H1 (cell line): Measurements from ENCODE around the gene VPS13A. TPM values are rescaled to one million over a fixed set of nuclear protein-coding genes. Genes with fewer than 3 reads are reported as not detected.

Experiments used
- CTCF ChIA-PET: fragments of 300-600 bp; sonication (Branson Sonifier 250); formaldehyde crosslinking; loops from one replicate; lab custom pipeline; 2021; ENCODE audit not compliant: partially characterized antibody; lab: Charles Lee
- POLR2A ChIA-PET: fragments of 300-600 bp; sonication (Branson Sonifier 250); formaldehyde crosslinking; loops from one replicate; lab custom pipeline; 2021; ENCODE audit warnings: inconsistent platforms; ENCODE audit not compliant: partially characterized antibody; lab: Charles Lee
- DNase-seq, 2 experiments: peaks; one replicate each; pipeline versions ENCODE4 v3.0.0 to v3.0.0-alpha.2; 2010 to 2022; ENCODE audit warnings: low spot score in 2 of 2, low read depth in 1 of 2, mixed read lengths in 1 of 2
- FAIRE-seq: peaks from 2 replicates; lab custom pipeline; 2011; peaks lifted over from hg19 to GRCh38; lab: Jason Lieb, UNC
- H2AFZ ChIP-seq: 2 replicates; pipeline ENCODE4 v1.8.1; 2012; ENCODE audit warnings: low read length, inconsistent platforms
- H2AK5ac ChIP-seq: 2 replicates; pipeline ENCODE4 v1.6.1; 2013; ENCODE audit warnings: low read depth, low read length
- H2BK120ac ChIP-seq: replicated peaks from 2 replicates; pipeline ENCODE3; 2013; ENCODE audit warnings: low read depth, low read length, inconsistent platforms
- H2BK12ac ChIP-seq: 2 replicates; pipeline ENCODE4 v1.6.1; 2013; ENCODE audit warnings: low read depth, low read length
- H2BK15ac ChIP-seq: 2 replicates; pipeline ENCODE4 v1.6.1; 2013; ENCODE audit warnings: low read length
- H2BK20ac ChIP-seq: 2 replicates; pipeline ENCODE4 v1.6.1; 2013; ENCODE audit warnings: low read length
- H2BK5ac ChIP-seq: 2 replicates; pipeline ENCODE4 v1.6.1; 2013; ENCODE audit warnings: low read depth, low read length
- H3K14ac ChIP-seq: 2 replicates; pipeline ENCODE4 v1.6.1; 2013; ENCODE audit warnings: inconsistent platforms; ENCODE audit not compliant: insufficient read length
- H3K18ac ChIP-seq: 2 replicates; pipeline ENCODE4 v1.6.1; 2013; ENCODE audit warnings: low read length; ENCODE audit errors: extremely low read depth
- H3K23ac ChIP-seq: 2 replicates; pipeline ENCODE4 v1.6.1; 2013; ENCODE audit warnings: inconsistent platforms; ENCODE audit not compliant: insufficient read length
- H3K23me2 ChIP-seq: 2 replicates; pipeline ENCODE4 v1.6.1; 2013; ENCODE audit warnings: low read depth, low read length
- H3K27ac ChIP-seq: 2 replicates; pipeline ENCODE4 v1.6.1; 2011; ENCODE audit warnings: low read depth, low read length, inconsistent platforms
- H3K27me3 ChIP-seq, 4 experiments: replicated peaks in 1 of 4; 1 replicate in 1 of 4; 2 replicates in 3 of 4; pipeline versions ENCODE4 v1.6.1 to v1.8.1; 2011 to 2013; ENCODE audit warnings: low read length in 3 of 4, mild to moderate bottlenecking in 3 of 4, inconsistent platforms in 2 of 4, mixed read lengths in 2 of 4, moderate library complexity in 1 of 4; ENCODE audit not compliant: control insufficient read depth in 3 of 4, insufficient read depth in 3 of 4; ENCODE audit errors: extremely low read depth in 1 of 4
- H3K36me3 ChIP-seq, 4 experiments: 2 replicates each; pipeline versions ENCODE4 v1.6.1 to v1.8.1; 2011 to 2013; ENCODE audit warnings: mild to moderate bottlenecking in 4 of 4, low read length in 3 of 4, moderate library complexity in 2 of 4, control low read depth in 1 of 4, inconsistent platforms in 1 of 4; ENCODE audit not compliant: insufficient read depth in 4 of 4, control insufficient read depth in 2 of 4
- H3K4ac ChIP-seq: replicated peaks from 2 replicates; pipeline ENCODE3; 2013; ENCODE audit warnings: low read length, low read depth, mixed read lengths, inconsistent platforms; ENCODE audit not compliant: insufficient read length
- H3K4me1 ChIP-seq, 4 experiments: replicated peaks in 1 of 4; 1 replicate in 1 of 4; 2 replicates in 3 of 4; pipeline versions ENCODE4 v1.6.1 to v1.8.1; 2011 to 2013; ENCODE audit warnings: low read length in 3 of 4, inconsistent platforms in 2 of 4, mixed read lengths in 1 of 4; ENCODE audit not compliant: insufficient read depth in 4 of 4, control insufficient read depth in 3 of 4
- H3K4me2 ChIP-seq, 2 experiments: 2 replicates each; pipeline versions ENCODE4 v1.6.1 to v1.8.1; 2011 to 2013; ENCODE audit warnings: low read depth in 2 of 2, low read length in 2 of 2, control low read depth in 1 of 2, inconsistent platforms in 1 of 2, mild to moderate bottlenecking in 1 of 2; ENCODE audit not compliant: insufficient read depth in 1 of 2
- H3K4me3 ChIP-seq, 4 experiments: fragments of 200-600, 300-600 bp in 1 of 4; sonication (generic), shearing (Covaris generic), sonication (Bioruptor Twin) in 1 of 4; 2 replicates each; pipeline versions ENCODE4 v1.5.1 to v1.8.1; 2011 to 2016; ENCODE audit warnings: low read length in 4 of 4, low read depth in 3 of 4, control low read depth in 2 of 4, inconsistent platforms in 2 of 4, mild to moderate bottlenecking in 2 of 4, mixed read lengths in 1 of 4, moderate library complexity in 1 of 4; ENCODE audit not compliant: insufficient read depth in 2 of 4; ENCODE audit errors: extremely low read depth in 1 of 4
- H3K56ac ChIP-seq: replicated peaks from 2 replicates; pipeline ENCODE3; 2013; ENCODE audit warnings: low read depth, mild to moderate bottlenecking, mixed read lengths, low read length, inconsistent platforms; ENCODE audit not compliant: insufficient read length
- H3K79me1 ChIP-seq: 2 replicates; pipeline ENCODE4 v1.6.1; 2013; ENCODE audit warnings: low read depth, low read length, control low read depth
- H3K79me2 ChIP-seq, 2 experiments: 2 replicates each; pipeline versions ENCODE4 v1.6.1 to v1.8.1; 2012 to 2013; ENCODE audit warnings: low read length in 2 of 2, mild to moderate bottlenecking in 2 of 2, inconsistent platforms in 1 of 2; ENCODE audit not compliant: insufficient read depth in 2 of 2, control insufficient read depth in 1 of 2
- H3K9ac ChIP-seq, 4 experiments: replicated peaks in 1 of 4; 1 replicate in 1 of 4; 2 replicates in 3 of 4; pipeline versions ENCODE4 v1.6.1 to v1.8.1; 2011 to 2013; ENCODE audit warnings: low read depth in 3 of 4, low read length in 3 of 4, control low read depth in 2 of 4, mild to moderate bottlenecking in 2 of 4, moderate library complexity in 2 of 4, inconsistent platforms in 1 of 4; ENCODE audit errors: extremely low read depth in 1 of 4
- H3K9me3 ChIP-seq, 2 experiments: 2 replicates each; pipeline versions ENCODE4 v1.6.1 to v1.8.1; 2012 to 2013; ENCODE audit warnings: mild to moderate bottlenecking in 2 of 2, moderate library complexity in 2 of 2, control low read depth in 1 of 2, inconsistent platforms in 1 of 2, low read depth in 1 of 2, low read length in 1 of 2, mixed read lengths in 1 of 2; ENCODE audit not compliant: insufficient read depth in 2 of 2
- H4K20me1 ChIP-seq, 2 experiments: replicated peaks in 1 of 2; 2 replicates each; pipeline versions ENCODE3 to v1.8.1; 2011 to 2013; ENCODE audit warnings: inconsistent platforms in 2 of 2, low read length in 2 of 2, mild to moderate bottlenecking in 1 of 2; ENCODE audit not compliant: insufficient read depth in 2 of 2, control insufficient read depth in 1 of 2
- H4K5ac ChIP-seq: 2 replicates; pipeline ENCODE4 v1.6.1; 2013; ENCODE audit warnings: low read length, low read depth, mixed read lengths, inconsistent platforms; ENCODE audit not compliant: insufficient read length
- H4K8ac ChIP-seq: 2 replicates; pipeline ENCODE4 v1.8.0; 2013; ENCODE audit warnings: mild to moderate bottlenecking, moderate library complexity, low read length, inconsistent platforms; ENCODE audit not compliant: insufficient read depth; ENCODE audit errors: extremely low read depth
- H4K91ac ChIP-seq: replicated peaks from 2 replicates; pipeline ENCODE3; 2013; ENCODE audit warnings: low read length, mixed read lengths, inconsistent platforms; ENCODE audit not compliant: insufficient read length
- BACH1 ChIP-seq: IDR thresholded peaks from 2 replicates; pipeline ENCODE4 v1.6.1; 2012; ENCODE audit warnings: low read length, improper control_type of control experiment
- BRCA1 ChIP-seq: IDR thresholded peaks from 2 replicates; pipeline ENCODE4 v1.6.1; 2012; ENCODE audit warnings: low read depth, low read length, improper control_type of control experiment
- CHD2 ChIP-seq: IDR thresholded peaks from 2 replicates; pipeline ENCODE4 v1.6.1; 2012; ENCODE audit warnings: low read length, improper control_type of control experiment
- CTBP2 ChIP-seq: IDR thresholded peaks from 2 replicates; pipeline ENCODE4 v1.7.0; 2011; ENCODE audit warnings: borderline replicate concordance, mild to moderate bottlenecking, moderate library complexity, mixed read lengths, low read length; ENCODE audit not compliant: insufficient read depth, insufficient read length
- EZH2 ChIP-seq: fragments of 200-600 bp; sonication (generic); IDR thresholded peaks from 2 replicates; pipeline ENCODE4 v1.7.1; 2012; ENCODE audit warnings: low read depth, mild to moderate bottlenecking, moderate library complexity, low read length, inconsistent platforms; ENCODE audit not compliant: severe bottlenecking
- KDM5A ChIP-seq: fragments of 200-600 bp; IDR thresholded peaks from 2 replicates; pipeline ENCODE4 v1.7.1; 2012; ENCODE audit warnings: mild to moderate bottlenecking, low read length, inconsistent platforms, mixed read lengths
- POU5F1 ChIP-seq: IDR thresholded peaks from 2 replicates; pipeline ENCODE4 v1.6.1; 2011; ENCODE audit warnings: low read depth, mild to moderate bottlenecking, low read length, moderate library complexity
- RAD21 ChIP-seq, 2 experiments: IDR thresholded peaks in 1 of 2; conservative IDR thresholded peaks in 1 of 2; 2 replicates each; pipeline ENCODE4 v1.6.1; 2011; ENCODE audit warnings: low read depth in 2 of 2, low read length in 2 of 2, improper control_type of control experiment in 1 of 2, inconsistent platforms in 1 of 2, mild to moderate bottlenecking in 1 of 2, moderate library complexity in 1 of 2
- RFX5 ChIP-seq: IDR thresholded peaks from 2 replicates; pipeline ENCODE4 v1.6.1; 2011; ENCODE audit warnings: low read depth, low read length, improper control_type of control experiment, borderline replicate concordance
- RNF2 ChIP-seq: fragments of 200-900, 300-1000 bp; sonication (generic); IDR thresholded peaks from 2 replicates; pipeline ENCODE4 v1.7.1; 2016; ENCODE audit warnings: borderline replicate concordance, low read depth, mild to moderate bottlenecking, antibody characterized with exemption, low read length; ENCODE audit not compliant: poor library complexity, severe bottlenecking; ENCODE audit errors: missing control alignments
- SUZ12 ChIP-seq: fragments of 200-600 bp; sonication (generic); IDR thresholded peaks from 2 replicates; pipeline ENCODE4 v1.6.1; 2012; ENCODE audit warnings: mild to moderate bottlenecking, inconsistent platforms, low read length, moderate library complexity, mixed read lengths
- ZNF274 ChIP-seq: IDR thresholded peaks from 2 replicates; pipeline ENCODE4 v1.7.0; 2012; ENCODE audit warnings: low read length, borderline replicate concordance; ENCODE audit errors: extremely low read depth
- WGBS, 2 experiments: shearing (Covaris generic) in 1 of 2; methylation state at CpG; one replicate each; pipeline versions ENCODE4 v1.1.6 to v1.1.7; 2013 to 2015; ENCODE audit warnings: low lambda C conversion rate in 2 of 2, mixed read lengths in 2 of 2, inconsistent platforms in 1 of 2, low coverage in 1 of 2, missing lambda C conversion rate in 1 of 2; ENCODE audit not compliant: insufficient replicate concordance in 2 of 2, insufficient coverage in 1 of 2, insufficient read length in 1 of 2; ENCODE audit errors: extremely low coverage in 1 of 2, missing lambda C conversion rate in 1 of 2; 5-methylcytosine and 5-hydroxymethylcytosine counted together
- polyA plus RNA-seq, 7 experiments: library from polyadenylated mRNA; depleted of rRNA in 3 of 7; stranded (reverse) in 5 of 7; unstranded in 2 of 7; fragments of >200 nt in 5 of 7; fragments of 200-250 nt in 2 of 7; gene quantifications; 1 replicate in 5 of 7; 2 replicates in 1 of 7; 4 replicates in 1 of 7; pipeline versions ENCODE4 v1.2.1 to v1.2.3, GENCODE V29; 2011 to 2013; ENCODE audit warnings: missing spikeins in 2 of 7, mixed read lengths in 2 of 7
- total RNA-seq: library from RNA; stranded (reverse); fragmentation: NEBNext Ultra II Directional; extraction: Animal tissue kit (Norgen Biotek cat#: 25700); gene quantifications from 2 replicates; pipeline ENCODE4 v1.2.1, GENCODE V29; 2021

Gene VPS13A
- total and polyA plus RNA-seq, 2 of the 8 experiments (the other 6 are each of a cell fraction or from before 2014, with no cell fraction given) = 6.0 to 36.5 TPM

- Histone ChIP-seq H2BK5ac (no peak overlapping the region), H2AFZ (no peak overlapping the region)
- no peak for TF ChIP-seq BACH1
- TF ChIP-seq RNF2 = no peak
- no peak for TF ChIP-seq ZNF274
- no peak for TF ChIP-seq EZH2
- TF ChIP-seq SUZ12 = no peak
- no peak for TF ChIP-seq KDM5A
- no peak for TF ChIP-seq CHD2
- no peak for TF ChIP-seq RFX5
- TF ChIP-seq POU5F1 = no peak
- TF ChIP-seq CTBP2 = no peak
- TF ChIP-seq RAD21 (IDR thresholded peaks at IDR 0.05 in 1 of 2, conservative IDR thresholded peaks at IDR 0.05 in 1 of 2; ENCODE audit: low read depth in 2 of 2, low read length in 2 of 2) = no peak
- TF ChIP-seq BRCA1 = no peak
These were observed 272.1 kb downstream of the VPS13A start for GRCh38 chr9:77449240-77450084.

More at GRCh38 chr9:77449240-77450084, 272.1 kb downstream of the VPS13A start:
- Histone ChIP-seq H3K4me1 (no peaks in the 10 kb centered on the region), H2BK120ac (no peak overlapping the region), H3K4me2 (no peak overlapping the region), H3K4ac (no peak overlapping the region), H3K79me2 (no peaks in the 10 kb centered on the region), H2BK12ac (no peak overlapping the region), H3K36me3 (no peaks in the 10 kb centered on the region), H3K14ac (no peak overlapping the region), H3K18ac (no peak overlapping the region), H3K56ac (no peak overlapping the region), H3K9me3 (no peaks in the 10 kb centered on the region), H2BK20ac (no peak overlapping the region), H3K23me2 (peaks cover 2% of the 10 kb centered on the region; the same call in 1 of the 2 replicates), H3K4me3 (no peak overlapping the region), H3K27ac (no peak overlapping the region), H3K9ac (no peak overlapping the region), H4K20me1 (no peaks in the 10 kb centered on the region), H3K27me3 (no peaks in the 10 kb centered on the region), H4K8ac (no peak overlapping the region), H2BK15ac (no peak overlapping the region), H3K23ac (no peak overlapping the region), H2AK5ac (no peak overlapping the region), H4K5ac (no peak overlapping the region), H3K79me1 (no peaks in the 10 kb centered on the region), H4K91ac (no peak overlapping the region)
- FAIRE-seq (no peak), DNase-seq (no peak)
- CTCF ChIA-PET = interaction anchor here (1.2 to 14.6 kb wide), 2 partner anchors 11 to 23 kb away, joined by 4 to 384 read pairs; no protein-coding TSS in a partner anchor
- POLR2A ChIA-PET = no interaction called here
- 90% methylated on average over 12 of the region's 12 CpGs; no CpG with 5 or more reads in 1 of the 2 experiments for WGBS, 2 experiments
